Keratinocyte (primary cell): ENCODE results near the gene ACR. TPM values are rescaled to one million over a fixed set of nuclear protein-coding genes. Genes with fewer than 3 reads are reported as not detected.

Experiments
- DNase-seq: peaks from one replicate; pipeline ENCODE4 v3.0.0-alpha.2; 2011; ENCODE audit warnings: low read depth, missing footprints, low spot score
- FAIRE-seq: peaks from 2 replicates; lab custom pipeline; 2011; peaks lifted over from hg19 to GRCh38; lab: Jason Lieb, UNC
- H2AFZ ChIP-seq: 2 replicates; pipeline ENCODE4 v1.6.0; 2012; ENCODE audit warnings: low read length, control low read depth, inconsistent platforms; ENCODE audit not compliant: control insufficient read depth
- H3K27ac ChIP-seq: 2 replicates; pipeline ENCODE4 v1.5.1; 2011; ENCODE audit warnings: low read length; ENCODE audit not compliant: control insufficient read depth, insufficient read depth
- H3K27me3 ChIP-seq: 3 replicates; pipeline ENCODE4 v1.6.0; 2011; ENCODE audit warnings: low read length; ENCODE audit not compliant: control insufficient read depth, insufficient read depth; ENCODE audit errors: extremely low read depth
- H3K36me3 ChIP-seq, 2 experiments: 2 replicates in 1 of 2; 3 replicates in 1 of 2; pipeline ENCODE4 v1.5.1; 2011; ENCODE audit warnings: low read length in 2 of 2, mild to moderate bottlenecking in 1 of 2; ENCODE audit not compliant: control insufficient read depth in 2 of 2, insufficient read depth in 2 of 2; ENCODE audit errors: extremely low read depth in 1 of 2
- H3K4me1 ChIP-seq: 3 replicates; pipeline ENCODE4 v1.5.1; 2011; ENCODE audit warnings: low read length; ENCODE audit not compliant: control insufficient read depth, insufficient read depth; ENCODE audit errors: extremely low read depth
- H3K4me2 ChIP-seq: 3 replicates; pipeline ENCODE4 v1.6.0; 2011; ENCODE audit warnings: low read depth, low read length; ENCODE audit not compliant: control insufficient read depth, insufficient read depth; ENCODE audit errors: extremely low read depth
- H3K4me3 ChIP-seq, 3 experiments: fragments of 200-600 bp in 1 of 3; sonication (generic) in 1 of 3; 2 replicates in 2 of 3; 3 replicates in 1 of 3; pipeline ENCODE4 v1.5.1; 2011 to 2016; ENCODE audit warnings: low read length in 3 of 3, mild to moderate bottlenecking in 3 of 3, control low read depth in 2 of 3, inconsistent platforms in 1 of 3, low read depth in 1 of 3, mixed read lengths in 1 of 3, mixed run types in 1 of 3, moderate library complexity in 1 of 3; ENCODE audit not compliant: control insufficient read depth in 2 of 3, insufficient read depth in 2 of 3; ENCODE audit errors: extremely low read depth in 1 of 3
- H3K79me2 ChIP-seq: 2 replicates; pipeline ENCODE4 v1.6.0; 2012; ENCODE audit warnings: low read length; ENCODE audit not compliant: control insufficient read depth, insufficient read depth
- H3K9ac ChIP-seq: 3 replicates; pipeline ENCODE4 v1.6.0; 2011; ENCODE audit warnings: low read length; ENCODE audit not compliant: control insufficient read depth, insufficient read depth; ENCODE audit errors: extremely low read depth
- H3K9me1 ChIP-seq: 3 replicates; pipeline ENCODE4 v1.6.0; 2011; ENCODE audit warnings: low read length; ENCODE audit not compliant: control insufficient read depth, insufficient read depth; ENCODE audit errors: extremely low read depth
- H3K9me3 ChIP-seq: 2 replicates; pipeline ENCODE4 v1.5.1; 2012; ENCODE audit warnings: low read depth, low read length; ENCODE audit not compliant: control insufficient read depth
- H4K20me1 ChIP-seq: 3 replicates; pipeline ENCODE4 v1.6.0; 2011; ENCODE audit warnings: low read length; ENCODE audit not compliant: control insufficient read depth, insufficient read depth; ENCODE audit errors: extremely low read depth
- EZH2 ChIP-seq: IDR thresholded peaks from one replicate; pipeline ENCODE4 v1.6.1; 2012; ENCODE audit warnings: inconsistent platforms, mild to moderate bottlenecking, low read length, moderate library complexity
- dilution Hi-C: fragments of 300-500 bp; cut with MboI; formaldehyde crosslinking; loops from one replicate; pipeline ENCODE4 v1.7.0; 2020; ENCODE audit warnings: low sequenced_read_pairs; ENCODE audit not compliant: extremely low pct_ligation_motif_present
- polyA plus RNA-seq, 5 experiments: library from polyadenylated mRNA; depleted of rRNA in 3 of 5; stranded (reverse) in 3 of 5; stranded (forward) in 1 of 5; unstranded in 1 of 5; fragments of >200 nt; gene quantifications; 1 replicate in 1 of 5; 2 replicates in 3 of 5; 3 replicates in 1 of 5; pipeline versions ENCODE4 v1.2.1 to v1.2.3, GENCODE V29; 2011 to 2012; ENCODE audit warnings: missing spikeins in 2 of 5, low read depth in 1 of 5, low replicate concordance in 1 of 5
- TF ChIP-seq, protein P1 (sequence below), 3 experiments: IDR thresholded peaks in 1 of 3; conservative IDR thresholded peaks in 1 of 3; optimal IDR thresholded peaks in 1 of 3; 2 replicates in 2 of 3; 3 replicates in 1 of 3; pipeline versions ENCODE3 to v1.5.1; 2011; ENCODE audit warnings: low read length in 3 of 3, mild to moderate bottlenecking in 3 of 3, moderate library complexity in 2 of 3, control low read depth in 1 of 3, inconsistent platforms in 1 of 3; ENCODE audit not compliant: insufficient read depth in 2 of 3; ENCODE audit errors: extremely low read depth in 1 of 3

The ACR gene
- polyA plus RNA-seq, 1 donor (not counting 4 experiments of a cell fraction or from before 2014, with no cell fraction given), result not detected

DNA sequence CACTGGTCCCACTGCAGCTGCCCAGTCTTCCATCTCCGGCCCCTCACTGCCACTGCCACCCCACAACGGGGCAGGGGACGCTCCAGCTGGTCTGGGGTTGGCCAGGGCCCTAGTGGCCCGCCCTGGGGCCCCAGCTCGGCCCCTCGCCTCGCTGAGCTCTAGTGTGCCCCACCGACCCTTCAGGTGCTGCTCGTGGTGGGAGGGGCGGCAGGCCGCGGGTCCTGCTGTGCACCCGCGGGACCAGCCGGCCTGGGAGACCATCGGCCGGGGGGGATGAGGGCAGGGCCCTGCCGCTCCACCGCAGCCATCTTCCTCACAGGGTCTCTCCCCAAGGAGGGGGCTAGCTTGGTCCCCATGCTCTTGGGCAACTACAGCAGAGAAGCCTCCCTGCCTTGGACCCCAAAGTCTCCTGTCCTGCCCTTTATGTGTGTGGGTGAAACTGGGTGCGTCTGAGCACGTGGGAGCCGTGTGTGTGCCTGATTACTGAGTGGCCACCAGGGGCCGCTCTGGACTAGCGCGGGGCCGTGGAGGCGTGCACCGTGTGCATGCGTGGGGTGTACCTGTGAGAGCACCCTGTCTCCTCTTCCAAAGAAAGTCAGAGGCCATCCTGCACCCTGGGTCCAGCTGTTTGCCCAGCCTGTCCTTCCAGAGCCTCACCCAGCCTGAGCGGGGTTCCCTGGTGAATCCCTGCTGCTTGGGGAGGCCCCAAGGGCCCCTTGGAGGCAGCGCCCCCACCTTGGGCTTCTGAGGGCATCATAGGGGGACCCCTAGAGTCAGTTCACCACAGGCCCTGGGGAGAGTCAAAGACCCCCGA is 6.0 kb upstream of the ACR start:
- Histone ChIP-seq H3K9me3 (no peaks in the 10 kb centered on the region), H3K36me3 (no peaks in the 10 kb centered on the region), H3K4me2 (peak overlapping the region; percentile 58), H3K27me3 (peaks cover 11% of the 10 kb centered on the region), H3K4me3 (peak overlapping the region in 1 of 3 experiments; percentile 38), H2AFZ (peak overlapping the region; percentile 92), H3K79me2 (no peaks in the 10 kb centered on the region), H4K20me1 (no peaks in the 10 kb centered on the region), H3K9ac (peak overlapping the region; percentile 60), H3K27ac (no peak overlapping the region), H3K9me1 (no peaks in the 10 kb centered on the region), H3K4me1 (peaks cover 10% of the 10 kb centered on the region)
- peak; percentile 30 for DNase-seq
- dilution Hi-C loops, result no loop called here
- TF ChIP-seq, protein P1, sequence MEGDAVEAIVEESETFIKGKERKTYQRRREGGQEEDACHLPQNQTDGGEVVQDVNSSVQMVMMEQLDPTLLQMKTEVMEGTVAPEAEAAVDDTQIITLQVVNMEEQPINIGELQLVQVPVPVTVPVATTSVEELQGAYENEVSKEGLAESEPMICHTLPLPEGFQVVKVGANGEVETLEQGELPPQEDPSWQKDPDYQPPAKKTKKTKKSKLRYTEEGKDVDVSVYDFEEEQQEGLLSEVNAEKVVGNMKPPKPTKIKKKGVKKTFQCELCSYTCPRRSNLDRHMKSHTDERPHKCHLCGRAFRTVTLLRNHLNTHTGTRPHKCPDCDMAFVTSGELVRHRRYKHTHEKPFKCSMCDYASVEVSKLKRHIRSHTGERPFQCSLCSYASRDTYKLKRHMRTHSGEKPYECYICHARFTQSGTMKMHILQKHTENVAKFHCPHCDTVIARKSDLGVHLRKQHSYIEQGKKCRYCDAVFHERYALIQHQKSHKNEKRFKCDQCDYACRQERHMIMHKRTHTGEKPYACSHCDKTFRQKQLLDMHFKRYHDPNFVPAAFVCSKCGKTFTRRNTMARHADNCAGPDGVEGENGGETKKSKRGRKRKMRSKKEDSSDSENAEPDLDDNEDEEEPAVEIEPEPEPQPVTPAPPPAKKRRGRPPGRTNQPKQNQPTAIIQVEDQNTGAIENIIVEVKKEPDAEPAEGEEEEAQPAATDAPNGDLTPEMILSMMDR (optimal IDR thresholded peaks at IDR 0.05 in 1 of 3, IDR thresholded peaks at IDR 0.05 in 1 of 3, conservative IDR thresholded peaks at IDR 0.05 in 1 of 3; ENCODE audit: extremely low read depth in 1 of 3, insufficient read depth in 2 of 3, low read length in 3 of 3), result peak; percentile 91 to 99 (median 99)
- no peak for TF ChIP-seq EZH2
- peak; percentile 67 for FAIRE-seq

DNA sequence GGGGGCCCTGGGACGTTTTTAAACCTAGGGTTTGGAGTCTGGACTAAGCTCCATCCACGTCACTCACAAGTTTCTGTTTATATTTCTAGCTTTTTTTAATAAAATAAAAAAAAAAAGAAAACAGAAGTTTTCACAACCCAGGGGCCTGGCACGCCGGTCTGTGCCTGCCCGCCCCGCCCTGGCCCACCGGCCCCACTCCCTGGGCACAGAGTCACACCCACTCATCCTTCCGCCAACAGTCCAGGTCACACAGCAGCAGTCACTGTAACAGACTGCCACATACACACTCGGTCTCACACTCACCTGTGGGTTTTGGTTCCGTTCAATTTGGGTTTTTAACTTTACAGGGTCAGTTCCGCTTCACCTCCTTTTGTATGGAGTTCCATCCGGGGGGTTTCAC is 5.3 kb upstream of the ACR start:
- Histone ChIP-seq H3K27ac (no peak overlapping the region), H3K4me2 (no peak overlapping the region), H3K4me1 (peaks cover 10% of the 10 kb centered on the region), H3K4me3 (no peak overlapping the region), H3K9ac (no peak overlapping the region), H3K36me3 (no peaks in the 10 kb centered on the region), H2AFZ (no peak overlapping the region), H3K9me3 (no peaks in the 10 kb centered on the region), H3K79me2 (no peaks in the 10 kb centered on the region), H3K27me3 (peaks cover 11% of the 10 kb centered on the region), H4K20me1 (no peaks in the 10 kb centered on the region), H3K9me1 (no peaks in the 10 kb centered on the region)
- TF ChIP-seq EZH2, result no peak
- TF ChIP-seq, protein P1 (optimal IDR thresholded peaks at IDR 0.05 in 1 of 3, IDR thresholded peaks at IDR 0.05 in 1 of 3, conservative IDR thresholded peaks at IDR 0.05 in 1 of 3; ENCODE audit: extremely low read depth in 1 of 3, insufficient read depth in 2 of 3, low read length in 3 of 3), result no peak
- dilution Hi-C loops, result no loop called here
- DNase-seq (no peak), FAIRE-seq (no peak)
